Liver (tissue), 3 donors: Measurements from ENCODE around the gene CCDC12.
A peak's percentile ranks its signal among the peaks of the same experiment; 100 is the strongest.

ENCODE experiments used
- EGR1 ChIP-seq, 2 donors: IDR thresholded peaks; 2 replicates each; pipeline ENCODE4 v1.6.1; 2016 to 2018; ENCODE audit warnings: antibody characterized with exemption in 2 of 2, low read depth in 2 of 2
- JUND ChIP-seq, 2 donors: IDR thresholded peaks; 2 replicates each; pipeline ENCODE4 v1.6.1; 2016; ENCODE audit warnings: antibody characterized with exemption in 2 of 2
- RAD21 ChIP-seq, 2 donors: IDR thresholded peaks; 2 replicates each; pipeline ENCODE4 v1.6.1; 2016; ENCODE audit warnings: antibody characterized with exemption in 2 of 2, mild to moderate bottlenecking in 2 of 2
- SP1 ChIP-seq: IDR thresholded peaks from 2 replicates; pipeline ENCODE4 v1.6.1; 2018; ENCODE audit warnings: antibody characterized with exemption, mild to moderate bottlenecking
- TAF1 ChIP-seq: conservative IDR thresholded peaks from 2 replicates; pipeline ENCODE4 v1.6.1; 2016; ENCODE audit warnings: antibody characterized with exemption, mild to moderate bottlenecking
- YY1 ChIP-seq: IDR thresholded peaks from 2 replicates; pipeline ENCODE4 v1.6.1; 2016; ENCODE audit warnings: antibody characterized with exemption, mild to moderate bottlenecking
- TF ChIP-seq, protein P1 (sequence below): IDR thresholded peaks from 2 replicates; pipeline ENCODE4 v1.6.1; 2016; ENCODE audit warnings: antibody characterized with exemption, mild to moderate bottlenecking
- TF ChIP-seq, protein P2 (sequence below): fragments of 150-350 bp; IDR thresholded peaks from 2 replicates; pipeline ENCODE4 v1.5.1; 2017; ENCODE audit warnings: improper control_type of control experiment, low read depth, low read length; ENCODE audit not compliant: missing input control
- TF ChIP-seq, protein P3 (sequence below): IDR thresholded peaks from 2 replicates; pipeline ENCODE4 v1.6.1; 2016; ENCODE audit warnings: antibody characterized with exemption
- TF ChIP-seq, protein P4 (sequence below): IDR thresholded peaks from 2 replicates; pipeline ENCODE4 v1.6.1; 2016; ENCODE audit warnings: antibody characterized with exemption
- donor health status: healthy.
- donor health status: healthy.

DNA sequence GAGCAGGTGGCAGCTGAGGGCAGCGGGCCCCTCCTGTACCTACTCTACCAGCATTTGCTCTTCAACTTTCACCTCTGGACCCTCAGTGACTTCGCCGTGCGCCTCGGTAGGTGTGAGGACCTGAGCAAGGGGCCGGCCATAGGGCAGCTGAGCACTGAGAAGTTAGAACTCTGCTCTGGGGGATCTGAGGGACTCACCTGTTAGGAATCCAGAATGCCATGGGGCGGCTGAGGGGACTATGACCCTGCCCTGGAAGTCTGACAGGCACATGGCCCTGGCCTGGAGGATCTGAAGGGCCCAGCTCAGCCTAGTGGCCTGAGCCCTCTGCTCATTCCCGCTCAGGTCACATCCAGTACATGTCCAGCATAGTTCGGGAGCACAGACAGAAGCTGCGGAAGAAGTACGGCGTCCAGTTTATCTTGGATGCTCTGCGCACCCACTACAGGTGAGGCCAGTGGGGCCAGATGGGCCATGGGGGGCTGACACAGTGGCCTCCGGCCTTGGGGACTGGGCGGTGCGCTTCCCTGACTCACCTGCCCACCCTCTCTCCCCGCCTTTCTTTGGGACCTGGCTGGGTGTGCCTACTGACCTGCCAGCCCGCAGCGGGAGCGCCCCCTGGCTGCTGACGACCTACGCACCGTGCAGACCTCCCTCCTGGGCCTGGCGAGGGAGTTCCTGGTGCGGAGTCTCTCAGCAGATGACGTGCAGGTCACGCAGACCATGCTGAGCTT, 21.7 kb upstream of the CCDC12 start:
- TF ChIP-seq, protein P1, sequence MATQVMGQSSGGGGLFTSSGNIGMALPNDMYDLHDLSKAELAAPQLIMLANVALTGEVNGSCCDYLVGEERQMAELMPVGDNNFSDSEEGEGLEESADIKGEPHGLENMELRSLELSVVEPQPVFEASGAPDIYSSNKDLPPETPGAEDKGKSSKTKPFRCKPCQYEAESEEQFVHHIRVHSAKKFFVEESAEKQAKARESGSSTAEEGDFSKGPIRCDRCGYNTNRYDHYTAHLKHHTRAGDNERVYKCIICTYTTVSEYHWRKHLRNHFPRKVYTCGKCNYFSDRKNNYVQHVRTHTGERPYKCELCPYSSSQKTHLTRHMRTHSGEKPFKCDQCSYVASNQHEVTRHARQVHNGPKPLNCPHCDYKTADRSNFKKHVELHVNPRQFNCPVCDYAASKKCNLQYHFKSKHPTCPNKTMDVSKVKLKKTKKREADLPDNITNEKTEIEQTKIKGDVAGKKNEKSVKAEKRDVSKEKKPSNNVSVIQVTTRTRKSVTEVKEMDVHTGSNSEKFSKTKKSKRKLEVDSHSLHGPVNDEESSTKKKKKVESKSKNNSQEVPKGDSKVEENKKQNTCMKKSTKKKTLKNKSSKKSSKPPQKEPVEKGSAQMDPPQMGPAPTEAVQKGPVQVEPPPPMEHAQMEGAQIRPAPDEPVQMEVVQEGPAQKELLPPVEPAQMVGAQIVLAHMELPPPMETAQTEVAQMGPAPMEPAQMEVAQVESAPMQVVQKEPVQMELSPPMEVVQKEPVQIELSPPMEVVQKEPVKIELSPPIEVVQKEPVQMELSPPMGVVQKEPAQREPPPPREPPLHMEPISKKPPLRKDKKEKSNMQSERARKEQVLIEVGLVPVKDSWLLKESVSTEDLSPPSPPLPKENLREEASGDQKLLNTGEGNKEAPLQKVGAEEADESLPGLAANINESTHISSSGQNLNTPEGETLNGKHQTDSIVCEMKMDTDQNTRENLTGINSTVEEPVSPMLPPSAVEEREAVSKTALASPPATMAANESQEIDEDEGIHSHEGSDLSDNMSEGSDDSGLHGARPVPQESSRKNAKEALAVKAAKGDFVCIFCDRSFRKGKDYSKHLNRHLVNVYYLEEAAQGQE: no peak
- TF ChIP-seq, protein P2, sequence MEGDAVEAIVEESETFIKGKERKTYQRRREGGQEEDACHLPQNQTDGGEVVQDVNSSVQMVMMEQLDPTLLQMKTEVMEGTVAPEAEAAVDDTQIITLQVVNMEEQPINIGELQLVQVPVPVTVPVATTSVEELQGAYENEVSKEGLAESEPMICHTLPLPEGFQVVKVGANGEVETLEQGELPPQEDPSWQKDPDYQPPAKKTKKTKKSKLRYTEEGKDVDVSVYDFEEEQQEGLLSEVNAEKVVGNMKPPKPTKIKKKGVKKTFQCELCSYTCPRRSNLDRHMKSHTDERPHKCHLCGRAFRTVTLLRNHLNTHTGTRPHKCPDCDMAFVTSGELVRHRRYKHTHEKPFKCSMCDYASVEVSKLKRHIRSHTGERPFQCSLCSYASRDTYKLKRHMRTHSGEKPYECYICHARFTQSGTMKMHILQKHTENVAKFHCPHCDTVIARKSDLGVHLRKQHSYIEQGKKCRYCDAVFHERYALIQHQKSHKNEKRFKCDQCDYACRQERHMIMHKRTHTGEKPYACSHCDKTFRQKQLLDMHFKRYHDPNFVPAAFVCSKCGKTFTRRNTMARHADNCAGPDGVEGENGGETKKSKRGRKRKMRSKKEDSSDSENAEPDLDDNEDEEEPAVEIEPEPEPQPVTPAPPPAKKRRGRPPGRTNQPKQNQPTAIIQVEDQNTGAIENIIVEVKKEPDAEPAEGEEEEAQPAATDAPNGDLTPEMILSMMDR: peak; percentile 68
- TF ChIP-seq, protein P3, sequence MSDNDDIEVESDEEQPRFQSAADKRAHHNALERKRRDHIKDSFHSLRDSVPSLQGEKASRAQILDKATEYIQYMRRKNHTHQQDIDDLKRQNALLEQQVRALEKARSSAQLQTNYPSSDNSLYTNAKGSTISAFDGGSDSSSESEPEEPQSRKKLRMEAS: no peak
- TF ChIP-seq TAF1: no peak
- TF ChIP-seq RAD21 (IDR thresholded peaks at IDR 0.05): peak; percentile 82 to 95
- no peak for TF ChIP-seq JUND (IDR thresholded peaks at IDR 0.05)
- no peak for TF ChIP-seq SP1
- TF ChIP-seq EGR1 (IDR thresholded peaks at IDR 0.05; ENCODE audit: low read depth in 2 of 2): no peak
- TF ChIP-seq YY1: no peak
- TF ChIP-seq, protein P4, sequence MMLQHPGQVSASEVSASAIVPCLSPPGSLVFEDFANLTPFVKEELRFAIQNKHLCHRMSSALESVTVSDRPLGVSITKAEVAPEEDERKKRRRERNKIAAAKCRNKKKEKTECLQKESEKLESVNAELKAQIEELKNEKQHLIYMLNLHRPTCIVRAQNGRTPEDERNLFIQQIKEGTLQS: no peak
